HT1080 (cell line): ENCODE data around the gene ATP8A1. TPM values are rescaled to one million over a fixed set of nuclear protein-coding genes. Genes with fewer than 3 reads are reported as not detected.
A peak's percentile ranks its signal among the peaks of the same experiment; 100 is the strongest.

Experiments
- DNase-seq: peaks from one replicate; pipeline ENCODE4 v3.0.0-alpha.2; 2015; ENCODE audit warnings: low read depth
- total RNA-seq: library from RNA; depleted of rRNA; stranded (reverse); fragments of >200 nt; shearing (Covaris generic); gene quantifications from 2 replicates; pipeline ENCODE4 v1.2.3, GENCODE V29; 2014

The ATP8A1 gene
- total RNA-seq, 1 experiment from 2014 or later: 0.06 TPM

DNA sequence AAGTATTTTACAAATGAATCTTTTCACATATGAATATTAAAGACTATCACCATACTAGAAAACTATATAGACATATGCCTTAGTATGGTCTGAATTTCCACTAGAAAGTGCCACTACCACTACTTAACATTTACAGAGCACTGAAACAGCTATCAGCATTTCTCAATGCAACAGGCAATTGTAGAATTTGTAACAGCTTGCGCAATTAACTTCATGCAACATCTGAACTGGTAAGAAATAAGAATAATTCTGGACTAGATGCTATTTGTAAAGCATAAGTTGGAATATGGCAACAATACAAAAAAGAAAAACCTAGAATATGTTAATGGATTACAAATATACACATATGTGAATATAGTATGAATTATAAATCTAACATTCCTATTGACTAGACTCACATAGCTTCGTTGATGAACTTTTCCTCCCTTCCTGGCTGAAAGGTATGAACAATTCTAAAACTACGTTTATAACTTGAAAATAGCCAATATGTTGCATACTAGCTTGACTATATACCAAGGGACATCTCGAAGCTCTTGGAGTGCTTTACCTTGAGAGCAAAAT is 82.0 kb downstream of the ATP8A1 start:
- DNase-seq: no peak

- DNase-seq: no peak
Observed at GRCh38 chr4:42573249-42573648, 83.7 kb downstream of the ATP8A1 start.

- DNase-seq: no peak
Observed at GRCh38 chr4:42570221-42570620, 86.7 kb downstream of the ATP8A1 start.

GRCh38 chr4:42568610-42569207 is 88.2 kb downstream of the ATP8A1 start:
- DNase-seq: peak; percentile 45

DNA sequence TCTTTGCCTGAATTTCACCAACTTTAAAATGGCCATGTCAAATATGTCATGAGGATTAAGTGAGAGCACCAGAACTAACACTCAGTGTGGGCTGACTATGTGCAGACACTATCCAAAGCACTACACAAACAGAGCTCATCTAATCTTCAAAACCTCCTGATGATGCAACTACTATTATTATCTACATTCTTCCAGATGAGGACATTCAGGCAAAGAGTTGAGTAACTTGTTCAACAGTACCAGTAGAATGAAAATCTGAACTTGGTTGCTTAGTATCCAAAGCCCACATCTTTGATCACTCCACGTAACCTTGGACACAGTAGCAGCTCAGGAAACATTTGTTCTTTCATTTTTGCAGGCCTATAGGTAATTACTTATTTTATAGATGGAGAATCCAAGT is 90.1 kb downstream of the ATP8A1 start:
- DNase-seq: no peak

GRCh38 chr4:42562016-42562415 is 94.9 kb downstream of the ATP8A1 start:
- DNase-seq: no peak

GRCh38 chr4:42561031-42561430 is 95.9 kb downstream of the ATP8A1 start:
- no peak for DNase-seq

DNA sequence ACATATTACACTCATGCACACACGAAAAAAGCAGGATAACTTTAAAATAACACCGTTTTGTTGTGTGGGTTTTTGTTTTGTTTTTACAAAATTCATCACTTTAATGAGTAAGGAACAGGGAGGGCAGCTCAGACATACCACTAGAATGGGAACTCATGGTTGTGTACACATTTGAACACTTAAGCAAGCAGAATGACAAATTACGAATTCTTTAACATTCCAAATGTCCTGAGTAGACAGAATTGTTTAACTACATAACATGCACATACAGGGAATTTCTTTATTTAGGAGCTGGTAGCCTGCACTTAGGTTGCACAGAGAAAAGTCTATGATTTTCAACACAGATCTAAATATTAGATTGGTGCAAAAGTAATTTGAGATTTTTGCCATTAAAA is 96.4 kb downstream of the ATP8A1 start:
- no peak for DNase-seq

- DNase-seq: no peak
Observed at GRCh38 chr4:42558156-42558555, 98.7 kb downstream of the ATP8A1 start.

- DNase-seq: peak; percentile 6
Observed at GRCh38 chr4:42555828-42556227, 101.1 kb downstream of the ATP8A1 start.

DNA sequence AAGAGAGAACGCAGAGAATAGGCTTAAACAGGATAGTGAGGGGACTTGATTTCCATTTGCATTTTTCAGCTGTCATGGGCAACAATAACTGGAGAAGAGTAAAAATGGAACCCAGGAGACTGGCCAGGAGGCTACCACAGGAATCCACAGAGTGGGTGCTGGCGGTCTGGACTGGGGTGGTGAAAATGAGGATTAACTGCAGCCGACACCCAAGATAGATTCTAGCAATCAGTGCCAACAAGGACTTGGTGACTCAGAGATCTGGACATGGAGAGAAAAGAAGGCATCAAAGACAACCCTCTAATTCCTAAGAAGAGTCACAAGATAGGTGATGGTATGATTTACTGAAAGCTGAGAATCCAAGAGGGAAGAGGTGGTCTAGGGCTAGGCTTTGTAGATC is 102.8 kb downstream of the ATP8A1 start:
- no peak for DNase-seq

- DNase-seq: no peak
Observed at GRCh38 chr4:42549896-42550295, 107.0 kb downstream of the ATP8A1 start.

DNA sequence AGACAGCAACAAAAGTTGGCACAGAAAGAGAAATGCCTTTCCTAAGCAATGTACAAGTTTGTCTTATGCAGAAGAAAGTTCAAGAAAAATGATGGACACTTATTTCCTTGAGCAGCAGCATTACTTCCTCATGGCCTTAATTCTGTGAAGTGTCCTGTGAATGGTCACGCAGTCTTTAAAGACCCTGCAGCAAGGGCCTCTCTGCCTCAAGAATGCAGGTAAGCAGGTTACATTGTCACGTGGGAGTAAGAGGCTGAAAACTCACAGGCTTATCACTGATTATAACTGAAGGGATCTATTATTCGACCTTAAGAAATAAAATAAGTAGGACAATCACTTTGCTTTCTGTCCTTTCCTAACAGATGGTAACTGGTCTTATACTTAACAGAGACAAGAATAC is 109.1 kb downstream of the ATP8A1 start:
- no peak for DNase-seq

GRCh38 chr4:42543762-42544161 is 113.1 kb downstream of the ATP8A1 start:
- DNase-seq: no peak

GRCh38 chr4:42543126-42543525 is 113.8 kb downstream of the ATP8A1 start:
- no peak for DNase-seq

DNA sequence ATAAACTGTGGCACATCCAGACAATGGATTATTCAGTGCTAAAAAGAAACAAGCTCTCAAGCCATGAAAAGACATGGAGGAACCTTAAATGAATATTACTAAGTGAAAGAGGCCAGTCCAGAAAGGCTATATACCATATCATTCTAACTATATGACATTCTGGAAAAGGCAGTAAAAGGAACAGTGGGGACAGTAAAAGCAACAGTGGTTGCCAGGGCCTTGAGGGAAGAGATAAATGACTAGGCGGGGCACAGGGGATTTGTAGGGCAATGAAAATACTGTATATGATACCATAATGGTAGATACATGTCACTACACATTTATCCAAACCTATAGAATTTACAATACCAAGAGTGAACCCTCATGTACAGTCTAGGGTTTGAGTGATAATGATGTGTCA is 115.3 kb downstream of the ATP8A1 start:
- DNase-seq: no peak

- no peak for DNase-seq
Observed at GRCh38 chr4:42533042-42533441, 123.9 kb downstream of the ATP8A1 start.

GRCh38 chr4:42531341-42532030 is 125.4 kb downstream of the ATP8A1 start:
- DNase-seq: no peak

DNA sequence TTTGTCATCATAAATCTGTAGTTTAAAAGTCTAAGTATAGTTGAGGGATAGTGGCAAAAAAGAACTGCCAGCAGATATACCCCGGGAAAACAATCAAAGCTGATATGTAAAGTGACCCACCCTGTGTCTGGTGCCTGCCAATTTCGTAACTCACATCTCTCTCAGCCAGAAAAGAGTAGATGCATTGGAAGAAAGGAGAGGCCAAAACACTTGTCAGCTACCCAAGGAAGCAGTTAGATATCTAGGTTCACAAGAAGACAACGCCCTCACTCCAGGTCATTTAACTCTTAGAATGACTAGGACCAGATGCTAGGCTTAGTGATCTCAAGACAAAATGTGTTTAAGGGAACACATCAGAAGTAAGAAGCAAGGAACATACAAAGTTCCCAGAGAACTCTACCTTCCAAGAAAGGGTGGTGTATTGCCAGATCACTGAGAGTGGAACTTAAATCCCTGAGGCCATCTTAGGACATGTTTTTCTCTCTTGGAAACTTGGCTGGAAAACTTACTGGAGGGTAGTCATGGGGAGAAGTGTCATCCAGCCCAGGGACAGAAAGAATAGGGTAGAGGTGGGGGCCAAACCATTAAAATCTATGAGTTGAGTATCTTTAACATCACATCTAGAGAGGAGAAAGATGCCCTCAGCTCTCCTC is 133.7 kb downstream of the ATP8A1 start:
- no peak for DNase-seq

GRCh38 chr4:42519803-42520417 is 137.0 kb downstream of the ATP8A1 start:
- peak; percentile 30 for DNase-seq

DNA sequence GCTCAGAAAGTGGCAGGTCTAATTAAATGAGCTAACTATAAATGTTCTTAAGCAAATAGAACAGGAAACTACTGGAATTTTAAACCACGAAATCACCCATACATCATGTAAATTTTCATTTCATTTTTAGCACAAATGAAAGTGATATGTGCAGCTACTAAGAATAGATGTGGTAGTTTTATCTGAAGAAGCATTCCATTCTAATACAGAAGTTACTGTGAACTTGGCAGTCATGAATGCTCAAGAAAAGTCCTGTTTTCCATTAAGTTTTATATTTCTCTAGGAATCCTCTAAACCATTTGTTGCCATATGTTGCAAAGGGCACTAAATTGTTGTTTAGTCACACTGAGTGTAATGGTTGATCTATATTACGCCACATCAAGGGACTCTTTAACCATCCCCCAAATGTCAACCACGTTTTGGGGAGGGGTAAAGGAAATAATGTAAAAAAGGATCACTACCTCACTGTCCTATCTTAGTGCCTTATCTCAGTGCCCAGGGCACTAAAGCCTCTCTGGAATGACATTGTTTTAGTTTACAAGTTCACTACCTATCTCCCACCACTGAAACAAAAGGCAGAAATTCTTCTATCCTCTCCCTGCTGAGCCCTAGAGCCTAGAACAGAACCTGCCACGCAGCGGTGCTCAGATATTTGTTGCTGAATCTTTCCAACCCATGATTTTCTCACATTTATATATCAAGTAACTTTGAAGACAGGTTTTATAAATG is 141.6 kb downstream of the ATP8A1 start:
- no peak for DNase-seq
